AML-193 (cell line): ENCODE measurements around the gene KHSRP.

Source experiments
- DNase-seq, 2 experiments: peaks; one replicate each; lab custom pipeline; 2025; lab: John Stamatoyannopoulos, UW

KHSRP gene

DNA sequence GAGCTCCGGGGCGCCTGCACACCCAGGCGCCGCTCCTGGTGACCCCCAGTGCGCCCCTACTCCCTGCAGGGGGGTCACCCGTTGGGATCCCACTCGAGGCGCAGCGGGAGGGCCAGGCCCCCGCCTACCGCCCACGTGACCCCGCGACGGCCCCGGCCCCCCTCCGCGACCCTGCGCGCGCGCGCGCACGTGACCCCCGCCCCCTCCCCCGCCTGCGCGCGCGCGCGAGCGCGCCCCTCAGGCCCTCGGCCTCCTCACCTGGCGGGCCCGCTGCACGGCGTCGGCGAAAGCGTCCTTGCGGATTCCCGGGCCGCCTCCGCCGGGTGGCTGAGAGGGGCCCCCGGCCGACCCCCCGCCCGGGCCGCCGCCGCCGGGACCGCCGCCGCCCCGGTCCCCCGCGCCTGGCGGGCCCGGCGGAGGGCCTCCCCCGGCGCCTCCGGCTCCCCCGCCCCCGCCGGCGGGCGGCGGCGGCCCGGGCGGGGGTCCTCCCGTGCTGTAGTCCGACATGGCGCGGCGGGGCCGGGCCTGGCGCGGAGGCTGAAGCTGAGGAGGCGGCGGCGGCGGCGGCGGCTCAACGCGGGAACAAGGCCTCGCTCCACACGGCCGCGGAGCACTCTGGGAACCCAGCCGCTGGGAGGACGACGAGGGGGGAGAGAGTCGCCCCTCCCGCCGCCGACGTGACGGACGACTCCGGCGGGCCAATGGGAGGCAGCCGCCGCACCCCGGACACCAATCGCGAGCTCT, at the start of gene KHSRP:
TSS of gene KHSRP (minus strand) at position 617 of the 744 bp plus-strand sequence. CDS start at position 507, 110 bp downstream.
- DNase-seq: no peak

DNA sequence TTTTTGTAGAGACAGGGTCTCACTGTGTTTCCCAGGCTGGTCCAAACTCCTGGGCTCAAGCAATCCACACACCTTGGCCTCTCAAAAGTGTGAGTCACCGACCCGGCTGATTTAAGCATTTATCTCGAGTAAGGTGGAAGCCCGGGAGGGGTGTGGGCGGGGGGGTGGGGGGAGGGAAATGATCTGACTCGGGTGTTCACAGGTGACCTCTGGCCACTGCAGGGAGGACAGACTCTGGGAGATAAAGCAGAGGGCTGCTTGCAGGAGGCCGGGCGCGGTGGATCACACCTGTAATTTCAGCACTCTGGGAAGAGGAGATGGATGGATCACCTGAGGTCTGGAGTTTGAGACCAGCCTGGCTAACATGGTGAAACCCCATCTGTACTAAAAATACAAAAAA, 49.0 kb upstream of the KHSRP start:
- no peak for DNase-seq

GRCh38 chr19:6472713-6473112, 48.1 kb upstream of the KHSRP start:
- no peak for DNase-seq

GRCh38 chr19:6471076-6471475, 46.5 kb upstream of the KHSRP start:
- no peak for DNase-seq

GRCh38 chr19:6470173-6470572, 45.6 kb upstream of the KHSRP start:
- no peak for DNase-seq

GRCh38 chr19:6467384-6467783, 42.8 kb upstream of the KHSRP start:
- no peak for DNase-seq

DNA sequence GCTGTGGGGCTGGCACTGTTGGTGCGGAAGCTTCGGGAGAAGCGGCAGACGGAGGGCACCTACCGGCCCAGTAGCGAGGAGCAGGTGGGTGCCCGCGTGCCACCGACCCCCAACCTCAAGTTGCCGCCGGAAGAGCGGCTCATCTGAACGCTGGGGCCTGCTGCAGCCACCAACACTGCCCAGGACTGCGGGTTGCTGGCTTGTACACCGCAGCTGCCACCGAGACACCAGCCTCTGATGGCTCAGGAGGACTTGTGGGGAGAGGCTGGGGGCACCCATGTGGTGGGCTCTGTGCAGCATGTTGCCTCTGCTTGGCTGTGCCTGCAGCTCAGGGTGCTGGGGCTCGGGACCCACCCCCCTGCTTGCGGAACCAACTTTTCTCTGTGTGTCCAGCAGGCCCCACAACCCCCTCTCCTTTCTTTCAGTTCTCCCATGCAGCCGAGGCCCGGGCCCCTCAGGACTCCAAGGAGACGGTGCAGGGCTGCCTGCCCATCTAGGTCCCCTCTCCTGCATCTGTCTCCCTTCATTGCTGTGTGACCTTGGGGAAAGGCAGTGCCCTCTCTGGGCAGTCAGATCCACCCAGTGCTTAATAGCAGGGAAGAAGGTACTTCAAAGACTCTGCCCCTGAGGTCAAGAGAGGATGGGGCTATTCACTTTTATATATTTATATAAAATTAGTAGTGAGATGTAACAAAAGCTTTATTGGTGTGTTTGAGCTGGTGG, 42.1 kb upstream of the KHSRP start:
- no peak for DNase-seq

GRCh38 chr19:6465663-6466062, 41.1 kb upstream of the KHSRP start:
- DNase-seq: no peak

DNA sequence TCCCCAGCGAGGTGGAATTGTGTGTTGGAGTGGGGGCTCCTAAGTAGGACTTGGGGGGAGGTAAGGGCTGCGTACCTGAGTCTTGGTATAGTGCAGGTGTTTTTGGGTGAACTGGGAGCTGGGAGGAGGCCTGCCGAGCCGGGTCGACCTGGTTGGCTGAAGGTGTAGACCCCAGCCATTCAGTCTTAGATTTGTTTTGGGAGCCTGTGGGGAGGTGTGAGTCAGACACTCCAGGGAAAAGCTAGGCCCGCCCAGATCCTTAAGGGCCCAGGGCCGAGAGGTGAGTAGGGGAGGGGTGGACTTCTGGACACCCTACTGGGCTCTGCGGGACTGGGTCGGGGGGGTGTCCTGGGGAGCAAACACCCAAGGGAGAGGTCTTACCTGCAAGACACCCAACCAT, 40.4 kb upstream of the KHSRP start:
- DNase-seq: no peak

GRCh38 chr19:6464070-6464873, 39.7 kb upstream of the KHSRP start, which contains the start of gene CRB3:
CRB3 (plus strand) TSS chr19:6464271; CDS start chr19:6464702, 431 bp downstream.
- DNase-seq: no peak

- peak; percentile 95 to 97 for DNase-seq
Measured at GRCh38 chr19:6460099-6460884, 35.7 kb upstream of the KHSRP start.

GRCh38 chr19:6459262-6460098, 34.9 kb upstream of the KHSRP start, which contains the start of gene SLC25A23:
SLC25A23 (minus strand) TSS chr19:6459792; CDS start chr19:6459628, 164 bp downstream.
- peak; percentile 27 to 31 for DNase-seq

DNA sequence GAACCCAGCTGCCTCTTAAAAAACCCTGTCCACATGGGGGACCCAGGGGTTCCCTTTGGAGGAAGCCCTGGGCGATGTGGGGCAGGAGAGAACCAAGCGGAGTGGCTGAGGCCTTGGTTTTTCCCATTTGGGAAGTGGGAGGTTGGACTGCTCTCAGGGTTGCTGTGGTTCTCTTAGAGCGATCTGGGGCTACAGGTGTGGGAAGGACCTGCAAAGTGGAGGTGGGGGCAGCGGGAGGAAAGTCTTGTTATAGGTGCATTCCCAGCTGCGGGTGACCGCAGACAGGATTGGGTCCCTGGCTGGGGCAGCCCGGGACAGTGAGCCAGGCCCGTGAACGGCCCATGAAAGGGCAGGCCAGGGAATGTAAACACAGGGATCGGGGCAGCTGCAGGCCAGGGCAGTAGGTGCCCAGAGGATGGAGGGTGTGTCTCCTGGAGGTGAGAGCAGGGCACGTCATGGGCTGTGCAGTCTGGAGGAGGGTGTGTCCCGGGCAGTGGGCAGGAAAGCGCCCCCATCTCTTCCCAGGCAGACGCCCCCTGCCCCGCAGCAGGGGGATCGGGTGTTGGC, 34.2 kb upstream of the KHSRP start:
- no peak for DNase-seq

- DNase-seq: no peak
Measured at GRCh38 chr19:6457958-6458694, 33.5 kb upstream of the KHSRP start.

DNA sequence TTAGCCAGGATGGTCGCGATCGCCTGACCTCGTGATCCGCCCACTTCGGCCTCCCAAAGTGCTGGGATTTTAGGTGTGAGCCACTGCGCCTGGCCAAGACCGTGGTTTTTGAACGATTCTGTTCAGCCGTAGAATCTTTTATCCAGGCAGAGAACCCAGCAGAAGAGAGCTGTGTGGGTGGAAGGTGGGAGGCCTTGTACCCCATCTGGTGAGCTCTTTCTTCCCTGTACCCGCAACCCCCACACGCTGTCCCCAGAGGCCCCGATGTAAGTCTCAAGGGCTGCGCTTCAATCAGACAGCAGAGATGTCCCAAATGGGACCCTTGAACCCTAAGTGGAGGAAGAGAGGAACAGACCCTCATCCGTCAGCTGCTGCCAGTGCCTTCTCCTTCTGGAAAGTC, 31.3 kb upstream of the KHSRP start:
- DNase-seq: no peak

DNA sequence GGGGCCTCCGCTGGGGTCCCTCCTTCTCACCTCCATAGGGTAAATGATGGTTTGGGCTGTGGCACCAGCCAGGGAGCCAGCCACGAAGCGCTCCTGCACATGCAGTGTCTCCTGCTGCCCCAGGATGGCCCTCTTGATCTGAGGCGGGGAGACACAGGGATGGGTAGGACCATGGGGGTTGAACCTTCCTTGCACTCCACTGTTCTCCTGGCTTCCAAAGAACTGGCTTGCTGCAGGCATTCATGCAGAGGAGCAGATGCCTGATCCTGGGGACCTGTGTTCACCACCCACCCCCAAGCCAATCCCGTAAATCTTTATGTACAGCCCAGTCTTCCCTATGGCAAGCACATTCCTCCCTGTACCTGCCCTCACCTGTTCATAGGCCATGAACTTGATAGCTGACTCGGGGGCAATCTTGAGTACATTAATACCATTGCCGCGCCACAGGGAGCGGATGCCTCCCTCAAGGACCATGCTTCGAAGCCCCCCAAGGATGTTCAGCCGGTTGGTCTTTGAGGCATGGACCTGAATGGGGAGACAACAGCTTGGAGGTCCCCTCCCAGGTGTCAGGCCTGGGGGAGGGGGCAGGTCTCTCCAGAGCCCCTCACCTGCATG, 29.4 kb upstream of the KHSRP start:
- DNase-seq: no peak

GRCh38 chr19:6452899-6453298, 28.3 kb upstream of the KHSRP start:
- DNase-seq: no peak

- no peak for DNase-seq
Measured at GRCh38 chr19:6452223-6452614, 27.6 kb upstream of the KHSRP start.

GRCh38 chr19:6451583-6452222, 27.1 kb upstream of the KHSRP start:
- no peak for DNase-seq
